Ishikawa (cell line): Measurements from ENCODE around the gene DIRAS3.

Experiments used
- RAD21 ChIP-seq: IDR thresholded peaks from 2 replicates; pipeline ENCODE4 v1.6.1; 2012; ENCODE audit warnings: low read depth
- REST ChIP-seq: IDR thresholded peaks from 2 replicates; pipeline ENCODE4 v1.6.1; 2012; ENCODE audit warnings: low read depth, mild to moderate bottlenecking

GRCh38 chr1:68000191-68000590 is 50.2 kb downstream of the DIRAS3 start:
- TF ChIP-seq REST (no peak), RAD21 (no peak)
